ENCODE data around the gene FLVCR2. TPM values are rescaled to one million over a fixed set of nuclear protein-coding genes. Genes with fewer than 3 reads are reported as not detected.

FLVCR2 gene
- total and polyA plus RNA-seq, 2 of the 13 experiments (the other 11 are each of a cell fraction or from before 2014, with no cell fraction given) = 9.9 to 10.5 TPM

GRCh38 chr14:75570797-75571196 lies 7.6 kb upstream of the FLVCR2 start (continued):
- no peak for TF ChIP-seq CTCF (CRISPR knock-in tag; IDR thresholded peaks at IDR 0.05)
- TF ChIP-seq MYNN (CRISPR knock-in tag; IDR thresholded peaks at IDR 0.05; ENCODE audit: low read depth) = no peak
- no peak for TF ChIP-seq ZBTB8A (CRISPR knock-in tag; IDR thresholded peaks at IDR 0.05; ENCODE audit: borderline replicate concordance, low read depth)
- no peak for TF ChIP-seq ZNF800 (CRISPR knock-in tag; IDR thresholded peaks at IDR 0.05)

DNA sequence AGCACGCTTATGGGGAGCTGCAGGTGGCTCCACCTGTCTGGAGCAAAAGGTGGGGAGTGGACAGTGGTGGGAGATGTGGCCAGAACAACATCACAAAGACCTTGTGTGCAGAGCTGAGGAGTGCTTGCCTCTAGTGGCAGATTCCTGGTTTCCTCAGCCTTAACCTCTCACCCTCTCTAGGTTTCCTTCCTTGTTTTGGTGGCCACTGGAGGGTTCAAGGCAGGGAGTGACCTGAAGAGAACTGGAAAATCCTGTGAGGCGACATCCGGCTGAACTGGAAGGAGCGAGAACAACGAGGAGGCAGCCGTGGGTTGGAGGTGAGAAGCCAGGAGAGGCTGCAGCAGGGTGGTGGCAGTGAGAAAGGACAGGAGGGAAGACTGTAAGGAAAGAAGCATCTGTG lies 6.3 kb upstream of the FLVCR2 start:
- FAIRE-seq = no peak
- H3K79me2 ChIP-seq (ENCODE audit: insufficient read depth, low read length) = no peaks in the 10 kb centered on the region
- no peaks in the 10 kb centered on the region for H3K36me3 ChIP-seq (replicated peaks in 1 of 2; ENCODE audit: control insufficient read depth in 1 of 2, insufficient read depth in 2 of 2, low read length in 2 of 2)
- POLR2A ChIA-PET = no interaction called here
- CTCF ChIA-PET (ENCODE audit: low intra/inter-chr PET ratio, low total read pairs) = no interaction called here
- no peak overlapping the region for H3K4me3 ChIP-seq (replicated peaks in 1 of 3; ENCODE audit: insufficient read depth in 1 of 3, low read depth in 2 of 3, low read length in 3 of 3)
- no peak for TF ChIP-seq PHF8 (CRISPR knock-in tag; IDR thresholded peaks at IDR 0.05)
- TF ChIP-seq ZNF354B (CRISPR knock-in tag; IDR thresholded peaks at IDR 0.05) = no peak
- TF ChIP-seq, protein P1, sequence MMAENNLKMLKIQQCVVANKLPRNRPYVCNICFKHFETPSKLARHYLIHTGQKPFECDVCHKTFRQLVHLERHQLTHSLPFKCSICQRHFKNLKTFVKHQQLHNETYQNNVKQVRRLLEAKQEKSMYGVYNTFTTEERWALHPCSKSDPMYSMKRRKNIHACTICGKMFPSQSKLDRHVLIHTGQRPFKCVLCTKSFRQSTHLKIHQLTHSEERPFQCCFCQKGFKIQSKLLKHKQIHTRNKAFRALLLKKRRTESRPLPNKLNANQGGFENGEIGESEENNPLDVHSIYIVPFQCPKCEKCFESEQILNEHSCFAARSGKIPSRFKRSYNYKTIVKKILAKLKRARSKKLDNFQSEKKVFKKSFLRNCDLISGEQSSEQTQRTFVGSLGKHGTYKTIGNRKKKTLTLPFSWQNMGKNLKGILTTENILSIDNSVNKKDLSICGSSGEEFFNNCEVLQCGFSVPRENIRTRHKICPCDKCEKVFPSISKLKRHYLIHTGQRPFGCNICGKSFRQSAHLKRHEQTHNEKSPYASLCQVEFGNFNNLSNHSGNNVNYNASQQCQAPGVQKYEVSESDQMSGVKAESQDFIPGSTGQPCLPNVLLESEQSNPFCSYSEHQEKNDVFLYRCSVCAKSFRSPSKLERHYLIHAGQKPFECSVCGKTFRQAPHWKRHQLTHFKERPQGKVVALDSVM (CRISPR knock-in tag; IDR thresholded peaks at IDR 0.05) = no peak
- TF ChIP-seq REXO4 (CRISPR knock-in tag; IDR thresholded peaks at IDR 0.05; ENCODE audit: borderline replicate concordance) = no peak
- no peak for TF ChIP-seq NR1H2 (CRISPR knock-in tag; IDR thresholded peaks at IDR 0.05; ENCODE audit: borderline replicate concordance, low read depth)
- no peak for TF ChIP-seq ZNF3 (CRISPR knock-in tag; IDR thresholded peaks at IDR 0.05)
- no peak for TF ChIP-seq SP5 (CRISPR knock-in tag; IDR thresholded peaks at IDR 0.05; ENCODE audit: borderline replicate concordance, low read depth)
- TF ChIP-seq ZNF12 (CRISPR knock-in tag; IDR thresholded peaks at IDR 0.05) = no peak
- TF ChIP-seq RNF2 (conservative IDR thresholded peaks at IDR 0.05; ENCODE audit: low read depth) = no peak
- TF ChIP-seq ETV6 (CRISPR knock-in tag; conservative IDR thresholded peaks at IDR 0.05) = no peak
- no peak for TF ChIP-seq ZSCAN29 (CRISPR knock-in tag; conservative IDR thresholded peaks at IDR 0.05)
- no peak for ATAC-seq
- no peak overlapping the region for H3K4me2 ChIP-seq (ENCODE audit: low read depth, low read length)
- H4K20me1 ChIP-seq (ENCODE audit: insufficient read depth, low read length) = no peaks in the 10 kb centered on the region
- no peak overlapping the region for H3K27ac ChIP-seq (ENCODE audit: extremely low read length, insufficient read depth, low read length)
- H3K9ac ChIP-seq (ENCODE audit: insufficient read depth, low read depth, low read length) = no peak overlapping the region
- intact Hi-C loops (cut with micrococcal nuclease; ENCODE audit: unreplicated experiment) (no loop called here), in situ Hi-C loops (cut with HindIII; ENCODE audit: extremely low pct_ligation_motif_present, low pct_unique_long_range_greater_than_20kb) (no loop called here)
- DNase-seq (ENCODE audit: low spot score) = no peak
- WGBS (ENCODE audit: low lambda C conversion rate) = 66% methylated on average over 6 of the region's 6 CpGs
- no TSS peak for BruUV-seq (replicated peaks)
- no peak overlapping the region for H2AFZ ChIP-seq (ENCODE audit: low read length)
- H3K4me1 ChIP-seq (ENCODE audit: insufficient read depth, low read length) = peaks cover 3% of the 10 kb centered on the region
- no peaks in the 10 kb centered on the region for H3K9me3 ChIP-seq (ENCODE audit: low read length)
- peaks cover 5 to 28% of the 10 kb centered on the region in 2 experiments; a peak in 3 of 5 replicates for H3K27me3 ChIP-seq (ENCODE audit: control insufficient read depth in 1 of 2, insufficient read depth in 2 of 2, low read length in 2 of 2)

Measured in HepG2 (cell line).